ENCODE data around the gene HPX. TPM values are rescaled to one million over a fixed set of nuclear protein-coding genes. Genes with fewer than 3 reads are reported as not detected.

The HPX gene
- total RNA-seq, 1 donor from 2014 or later = 2.5 TPM

- DNase-seq (ENCODE audit: extremely low read depth, low read depth, low spot score) = no peak
Observed at GRCh38 chr11:6468712-6469495, 28.1 kb upstream of the HPX start.

DNA sequence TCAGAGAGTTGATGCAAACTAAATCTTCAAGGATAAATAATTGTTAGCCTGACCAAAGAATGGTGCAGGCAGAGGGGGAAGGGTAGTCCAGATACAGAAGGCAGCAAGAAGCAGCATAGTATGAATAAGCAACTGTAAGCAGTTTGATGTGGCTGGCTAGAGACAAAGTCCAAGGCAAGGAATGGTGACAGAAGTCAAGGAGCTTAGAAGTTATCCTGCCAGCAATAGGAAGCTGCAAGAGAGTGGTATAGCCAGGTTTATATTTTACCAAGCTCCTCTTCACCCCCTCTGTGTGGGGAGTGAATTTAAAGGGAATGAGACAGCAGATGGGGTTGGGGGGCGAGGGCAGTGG is 18.3 kb upstream of the HPX start:
- no peak for DNase-seq (ENCODE audit: extremely low read depth, low read depth, low spot score)

- DNase-seq (ENCODE audit: extremely low read depth, low read depth, low spot score) = no peak
Observed at GRCh38 chr11:6458352-6459098, 17.7 kb upstream of the HPX start.

DNA sequence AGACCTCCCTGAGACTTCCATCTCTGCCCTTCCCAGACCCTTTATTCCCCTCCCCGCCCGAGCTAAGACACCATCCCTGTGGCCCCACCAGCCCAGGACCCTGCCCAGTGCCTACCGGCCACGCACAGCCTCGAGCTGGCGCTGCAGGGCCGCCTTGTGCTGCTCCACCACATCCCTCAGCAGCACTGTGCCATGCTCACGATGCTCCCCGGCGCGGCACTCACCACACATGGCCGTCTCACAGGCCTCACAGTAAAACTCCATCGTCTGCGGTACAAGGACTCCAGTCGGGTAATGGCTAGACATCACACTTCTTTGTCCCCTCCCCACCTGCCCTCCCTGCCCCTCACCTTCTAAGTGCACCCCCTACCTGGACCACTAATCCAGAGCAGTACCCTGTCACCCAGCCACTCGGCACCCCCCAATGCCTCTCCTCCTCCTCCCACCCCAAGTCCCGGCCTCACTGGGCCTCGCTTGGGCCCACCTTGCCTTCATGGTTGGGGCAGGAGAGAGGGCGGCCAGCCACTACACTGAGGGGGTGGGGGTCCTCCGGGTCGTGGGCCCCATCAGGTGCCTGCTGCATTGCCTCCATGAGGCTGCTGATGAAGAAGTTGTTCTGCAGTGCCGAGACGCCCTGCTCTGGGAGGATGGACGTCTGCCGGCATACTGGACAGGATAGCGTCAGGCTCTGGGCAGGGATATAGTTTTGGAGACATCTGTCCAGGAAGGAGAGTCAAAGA is 17.0 kb upstream of the HPX start:
- DNase-seq (ENCODE audit: extremely low read depth, low read depth, low spot score) = no peak

DNA sequence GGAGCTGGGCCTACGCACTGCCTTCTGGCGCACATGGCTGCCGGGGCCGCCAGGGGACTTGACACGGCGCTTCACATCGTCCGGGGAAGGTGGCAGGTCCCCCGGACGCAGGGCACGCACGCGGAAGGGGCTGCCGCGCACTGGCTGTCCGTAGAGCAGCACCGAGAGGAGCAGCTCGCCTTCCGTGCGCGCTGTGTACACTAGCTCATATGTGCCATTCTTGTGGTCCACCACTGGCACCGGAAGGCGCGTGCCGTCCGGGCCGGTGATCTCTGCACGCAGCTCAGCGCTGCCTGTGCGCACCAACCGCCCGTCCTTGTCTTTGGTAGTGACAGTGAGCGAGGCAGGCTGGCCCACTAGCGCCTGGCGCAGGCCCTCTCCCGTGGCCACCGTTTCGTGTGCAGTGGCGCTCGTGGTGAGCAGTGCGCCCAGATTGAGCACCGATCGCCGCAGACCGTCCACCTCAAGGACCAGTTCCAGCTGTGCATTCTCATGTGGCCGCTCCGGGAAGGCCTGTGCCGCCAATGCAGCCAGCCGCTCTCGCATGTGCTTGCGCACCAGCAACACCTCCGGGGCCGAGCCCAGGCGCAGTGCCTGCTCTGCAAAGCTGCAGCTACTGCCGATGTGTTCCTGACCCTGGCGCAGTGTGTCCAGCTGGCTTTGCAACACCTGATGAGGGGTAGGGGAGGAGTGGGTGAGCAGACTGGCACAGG is 15.7 kb upstream of the HPX start:
- DNase-seq (ENCODE audit: extremely low read depth, low read depth, low spot score) = no peak

DNA sequence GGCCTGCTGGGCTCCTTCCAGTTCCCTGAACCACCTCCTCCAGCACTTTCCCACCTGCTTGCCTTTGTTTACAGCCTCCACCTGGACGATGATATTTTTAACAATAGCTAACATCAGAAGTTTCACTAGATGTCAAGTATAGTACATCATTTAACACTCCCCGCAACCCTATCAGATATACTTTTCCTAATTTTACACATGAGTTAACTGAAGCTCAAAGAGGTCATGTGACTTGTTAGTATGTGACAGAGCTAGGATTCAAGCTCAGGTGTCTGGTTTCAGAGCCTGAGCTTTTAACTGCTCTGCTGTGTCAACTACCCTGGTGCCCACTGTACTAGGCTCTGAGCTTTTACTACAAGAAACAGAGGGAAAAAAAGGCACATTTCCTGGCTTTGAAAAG is 14.3 kb upstream of the HPX start:
- DNase-seq (ENCODE audit: extremely low read depth, low read depth, low spot score) = no peak

GRCh38 chr11:6453152-6453551 is 12.4 kb upstream of the HPX start:
- no peak for DNase-seq (ENCODE audit: extremely low read depth, low read depth, low spot score)

- no peak for DNase-seq (ENCODE audit: extremely low read depth, low read depth, low spot score)
Observed at GRCh38 chr11:6452219-6452618, 11.4 kb upstream of the HPX start.

DNA sequence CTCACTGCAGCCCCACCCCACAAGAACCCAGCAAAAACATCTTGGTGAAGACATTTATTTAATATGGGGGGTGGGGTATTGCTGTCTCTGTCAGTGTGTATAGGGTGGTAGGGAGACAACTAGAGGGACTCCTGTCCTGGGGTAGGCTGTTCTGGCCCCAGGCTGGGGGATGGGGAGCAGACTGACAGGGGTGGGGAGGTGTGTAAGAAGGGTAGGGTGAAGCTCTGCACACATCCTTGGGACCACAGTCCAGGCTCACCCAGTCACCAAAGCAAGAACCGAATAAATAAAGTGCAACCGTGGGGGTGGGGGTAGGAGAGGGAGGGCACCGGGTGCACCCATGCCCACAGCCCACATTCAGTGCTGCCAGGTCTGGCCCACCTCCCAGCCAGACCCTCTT is 7.8 kb upstream of the HPX start:
- DNase-seq (ENCODE audit: extremely low read depth, low read depth, low spot score) = no peak

DNA sequence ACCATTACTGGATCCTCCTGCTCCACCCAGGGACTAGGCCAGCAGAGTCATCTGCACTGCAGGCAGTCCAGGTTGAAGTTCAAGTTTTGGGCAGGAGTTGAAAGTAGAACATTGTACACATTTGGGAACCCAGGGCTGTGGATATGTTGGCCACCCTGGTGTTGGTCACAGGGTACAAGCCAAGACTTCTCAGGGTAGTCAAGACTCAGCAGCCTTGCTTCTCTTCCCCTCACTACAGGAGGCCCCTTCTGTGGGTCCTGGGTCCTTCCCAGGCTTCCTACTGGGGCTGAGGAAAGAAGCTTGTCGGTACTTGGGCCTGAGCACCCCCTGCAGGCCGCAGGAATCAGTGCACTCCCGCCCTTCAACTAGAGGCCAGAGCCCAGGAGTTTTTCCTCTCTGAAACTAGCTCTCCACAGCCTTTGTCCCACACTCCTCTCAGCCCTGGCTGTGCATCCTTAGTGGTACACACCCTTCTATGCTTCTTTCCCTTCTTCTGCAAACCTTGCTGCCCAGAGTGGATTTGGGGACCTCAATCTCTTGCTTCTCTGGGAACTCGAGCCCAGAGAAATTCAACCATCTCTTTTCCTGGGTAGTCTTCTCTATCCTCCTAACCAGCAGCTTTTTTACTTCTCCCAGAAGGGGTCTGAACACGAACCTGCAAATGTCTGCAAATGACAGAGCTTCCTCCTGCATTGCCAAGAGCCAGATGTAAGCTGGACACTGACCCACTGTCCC is 2.6 kb upstream of the HPX start:
- DNase-seq (ENCODE audit: extremely low read depth, low read depth, low spot score) = no peak

GRCh38 chr11:6442441-6442840 is 1.7 kb upstream of the HPX start:
- no peak for DNase-seq (ENCODE audit: extremely low read depth, low read depth, low spot score)

DNA sequence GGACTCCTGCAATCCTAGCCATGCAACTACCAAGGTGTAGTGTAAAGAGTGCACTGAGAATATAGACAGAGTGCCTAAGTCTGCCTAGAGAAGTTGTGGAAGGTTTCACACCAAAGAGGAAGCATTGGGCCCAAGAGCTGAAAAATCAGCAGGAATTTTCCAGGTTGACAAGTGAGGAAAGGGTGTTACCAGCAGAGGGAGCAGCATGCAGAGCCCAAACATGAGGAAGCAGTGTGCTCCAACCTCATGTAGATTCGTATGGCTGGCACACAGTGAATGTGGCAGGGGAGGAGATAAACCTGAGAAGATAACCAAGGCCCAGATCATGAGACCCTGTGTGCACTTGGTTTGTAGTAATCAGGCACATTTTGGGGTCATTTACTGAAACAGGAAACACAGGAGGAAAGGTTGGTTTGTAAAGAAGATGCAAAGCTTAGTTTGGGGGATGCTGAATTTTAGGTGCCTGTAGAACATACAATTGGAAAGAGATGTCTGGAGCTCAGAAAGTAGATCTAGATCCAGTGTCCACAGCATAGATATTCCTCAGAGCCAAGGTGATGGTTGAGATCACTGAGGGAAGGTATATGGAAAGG is 1.7 kb downstream of the HPX start:
- DNase-seq (ENCODE audit: extremely low read depth, low read depth, low spot score) = peak; percentile 18

DNA sequence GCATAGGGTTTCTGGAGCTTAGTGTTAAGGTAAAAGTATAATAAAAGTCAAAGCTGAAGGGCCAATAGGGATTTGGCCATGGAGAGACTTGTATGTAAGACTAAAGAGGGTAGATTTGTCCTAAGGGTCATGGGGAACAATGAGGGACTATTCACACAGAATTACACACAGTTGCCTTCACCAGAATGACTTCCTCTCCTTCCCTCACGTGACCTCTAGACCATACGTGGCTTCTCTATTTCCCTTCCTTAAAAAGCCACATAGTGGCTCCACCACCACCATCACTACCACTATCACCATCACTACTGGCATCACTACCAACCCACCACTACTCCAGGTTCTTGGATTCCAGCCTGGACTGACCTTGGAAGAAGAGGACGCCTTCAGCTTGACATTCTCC is 2.8 kb downstream of the HPX start:
- no peak for DNase-seq (ENCODE audit: extremely low read depth, low read depth, low spot score)

DNA sequence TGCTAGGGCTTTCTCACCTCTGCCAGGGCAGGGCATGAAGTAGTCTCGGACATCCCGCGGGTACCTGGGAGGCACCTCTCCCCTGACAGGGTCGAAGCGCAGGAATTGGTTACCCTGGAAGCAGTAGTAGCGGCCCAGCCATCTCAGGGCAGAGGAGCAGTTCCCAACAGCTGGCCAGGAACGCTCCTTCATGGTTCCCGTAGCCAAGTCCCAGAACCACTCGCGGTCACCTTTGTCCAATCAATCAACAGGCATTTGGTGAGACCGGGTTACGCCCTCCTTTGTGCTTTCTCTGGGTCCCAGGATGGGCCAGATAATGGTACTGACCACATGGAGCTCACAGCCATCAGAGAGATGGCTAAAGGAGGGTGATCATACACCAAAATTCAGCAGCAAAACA is 3.4 kb downstream of the HPX start:
- DNase-seq (ENCODE audit: extremely low read depth, low read depth, low spot score) = no peak

GRCh38 chr11:6433998-6434660 is 6.7 kb downstream of the HPX start:
- no peak for DNase-seq (ENCODE audit: extremely low read depth, low read depth, low spot score)

DNA sequence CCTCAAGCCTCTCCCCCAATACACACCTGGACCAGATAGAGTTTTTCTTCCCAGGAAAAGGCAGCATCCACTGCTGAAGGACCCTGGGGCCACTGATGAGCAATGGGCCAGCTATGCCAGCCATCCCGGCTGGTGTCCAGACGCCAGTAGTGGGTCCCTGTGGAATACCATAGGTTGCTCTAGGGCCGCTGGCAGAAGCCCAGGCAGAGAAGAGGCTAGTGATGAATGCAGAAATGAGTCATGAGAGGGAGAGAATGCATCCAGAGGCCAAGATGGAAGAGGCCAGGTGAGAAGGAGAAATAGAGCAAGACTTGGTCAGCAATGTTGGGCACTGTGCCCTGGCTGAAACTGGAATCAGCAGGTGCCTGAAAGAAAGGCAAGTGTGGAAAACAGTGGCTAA is 8.9 kb downstream of the HPX start:
- no peak for DNase-seq (ENCODE audit: extremely low read depth, low read depth, low spot score)

DNA sequence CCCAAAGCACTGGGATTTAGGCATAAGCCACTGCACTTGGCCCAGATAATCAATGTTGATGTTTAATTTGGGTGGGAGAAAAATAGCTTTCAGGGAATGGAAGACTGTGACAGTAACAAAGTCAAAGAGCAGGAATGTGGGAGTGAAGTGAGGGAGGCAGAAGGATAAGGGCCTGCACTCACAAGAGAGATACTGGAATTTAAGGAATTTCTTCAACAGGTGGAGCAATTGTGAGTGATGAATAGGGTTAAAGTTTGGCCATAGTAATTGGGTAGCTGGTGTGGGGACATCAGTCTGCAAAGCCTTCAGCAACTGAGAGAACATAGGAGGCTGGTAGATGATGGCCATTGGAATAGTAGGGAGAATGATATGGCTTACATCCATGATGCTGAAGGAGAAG is 13.3 kb downstream of the HPX start:
- no peak for DNase-seq (ENCODE audit: extremely low read depth, low read depth, low spot score)

- DNase-seq (ENCODE audit: extremely low read depth, low read depth, low spot score) = no peak
Observed at GRCh38 chr11:6420677-6421076, 20.1 kb downstream of the HPX start.

GRCh38 chr11:6419009-6419631 is 21.7 kb downstream of the HPX start, which contains the start of gene APBB1:
Gene APBB1 (minus strand): TSS chr11:6419094. CDS start chr11:6411347, 7,747 bp downstream.
- DNase-seq (ENCODE audit: extremely low read depth, low read depth, low spot score) = no peak
